A673 (cell line): ENCODE data around the gene VRK2.

ENCODE experiments used
- EZH2 ChIP-seq: fragments of 200-600 bp; sonication (generic); IDR thresholded peaks from 2 replicates; pipeline ENCODE4 v1.6.1; 2017; ENCODE audit warnings: borderline replicate concordance, low read depth, mild to moderate bottlenecking, mixed read lengths, antibody characterized with exemption, low read length; ENCODE audit not compliant: poor library complexity, severe bottlenecking
- TF ChIP-seq, protein P1 (sequence below): fragments of 300-800, 200-600 bp; sonication (generic); conservative IDR thresholded peaks from 2 replicates; pipeline ENCODE4 v1.5.1; 2017; ENCODE audit warnings: low read depth, mild to moderate bottlenecking, antibody characterized with exemption, low read length, moderate library complexity, mixed read lengths

- TF ChIP-seq, protein P1, sequence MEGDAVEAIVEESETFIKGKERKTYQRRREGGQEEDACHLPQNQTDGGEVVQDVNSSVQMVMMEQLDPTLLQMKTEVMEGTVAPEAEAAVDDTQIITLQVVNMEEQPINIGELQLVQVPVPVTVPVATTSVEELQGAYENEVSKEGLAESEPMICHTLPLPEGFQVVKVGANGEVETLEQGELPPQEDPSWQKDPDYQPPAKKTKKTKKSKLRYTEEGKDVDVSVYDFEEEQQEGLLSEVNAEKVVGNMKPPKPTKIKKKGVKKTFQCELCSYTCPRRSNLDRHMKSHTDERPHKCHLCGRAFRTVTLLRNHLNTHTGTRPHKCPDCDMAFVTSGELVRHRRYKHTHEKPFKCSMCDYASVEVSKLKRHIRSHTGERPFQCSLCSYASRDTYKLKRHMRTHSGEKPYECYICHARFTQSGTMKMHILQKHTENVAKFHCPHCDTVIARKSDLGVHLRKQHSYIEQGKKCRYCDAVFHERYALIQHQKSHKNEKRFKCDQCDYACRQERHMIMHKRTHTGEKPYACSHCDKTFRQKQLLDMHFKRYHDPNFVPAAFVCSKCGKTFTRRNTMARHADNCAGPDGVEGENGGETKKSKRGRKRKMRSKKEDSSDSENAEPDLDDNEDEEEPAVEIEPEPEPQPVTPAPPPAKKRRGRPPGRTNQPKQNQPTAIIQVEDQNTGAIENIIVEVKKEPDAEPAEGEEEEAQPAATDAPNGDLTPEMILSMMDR, result no peak
- no peak for TF ChIP-seq EZH2
Measured at GRCh38 chr2:58047961-58048360, 1.4 kb downstream of the VRK2 start.
